Fibroblast of skin of left quadriceps (primary cell): Measurements from ENCODE around the gene CALU.

ENCODE experiments used
- DNase-seq, 2 experiments: peaks; one replicate each; pipeline ENCODE4 v3.0.0-alpha.2; 2013; ENCODE audit warnings: low read depth in 2 of 2

The CALU gene

GRCh38 chr7:128747327-128748079 is 8.3 kb downstream of the CALU start:
- no peak for DNase-seq

- DNase-seq = no peak
Measured at GRCh38 chr7:128752251-128752650, 13.1 kb downstream of the CALU start.

- DNase-seq = no peak
Measured at GRCh38 chr7:128755075-128755818, 16.1 kb downstream of the CALU start.

- peak; percentile 95 to 96 for DNase-seq
Measured at GRCh38 chr7:128755819-128756476, 16.8 kb downstream of the CALU start.

GRCh38 chr7:128757203-128757602 is 18.0 kb downstream of the CALU start:
- no peak for DNase-seq

- no peak for DNase-seq
Measured at GRCh38 chr7:128758553-128758952, 19.4 kb downstream of the CALU start.

- DNase-seq = no peak
Measured at GRCh38 chr7:128759242-128759641, 20.1 kb downstream of the CALU start.

GRCh38 chr7:128763541-128763940 is 24.4 kb downstream of the CALU start:
- no peak for DNase-seq

GRCh38 chr7:128767475-128768110 is 28.4 kb downstream of the CALU start:
- no peak for DNase-seq

- DNase-seq = no peak
Measured at GRCh38 chr7:128770233-128770632, 31.1 kb downstream of the CALU start.

- DNase-seq = no peak
Measured at GRCh38 chr7:128773604-128774003, 34.4 kb downstream of the CALU start.

- no peak for DNase-seq
Measured at GRCh38 chr7:128774029-128774689, 35.0 kb downstream of the CALU start.

- DNase-seq = no peak
Measured at GRCh38 chr7:128774921-128775320, 35.8 kb downstream of the CALU start.

GRCh38 chr7:128775744-128776474 is 36.8 kb downstream of the CALU start, which contains the start of gene OPN1SW:
Gene OPN1SW, minus strand, starts transcription at chr7:128775794. Its CDS starts 13 bp downstream, at chr7:128775781.
- DNase-seq = no peak

- DNase-seq = no peak
Measured at GRCh38 chr7:128777156-128778123, 38.3 kb downstream of the CALU start.

- no peak for DNase-seq
Measured at GRCh38 chr7:128778946-128779345, 39.8 kb downstream of the CALU start.

- peak; percentile 69 for DNase-seq
Measured at GRCh38 chr7:128781126-128781525, 42.0 kb downstream of the CALU start.

GRCh38 chr7:128781851-128782250 is 42.7 kb downstream of the CALU start:
- DNase-seq = no peak

- DNase-seq = peak; percentile 85 to 87
Measured at GRCh38 chr7:128783143-128783861, 44.1 kb downstream of the CALU start.
